ENCODE data around the gene OOSP3. TPM values are rescaled to one million over a fixed set of nuclear protein-coding genes. Genes with fewer than 3 reads are reported as not detected.

OOSP3 gene
- total RNA-seq, 1 experiment from 2014 or later = not detected

DNA sequence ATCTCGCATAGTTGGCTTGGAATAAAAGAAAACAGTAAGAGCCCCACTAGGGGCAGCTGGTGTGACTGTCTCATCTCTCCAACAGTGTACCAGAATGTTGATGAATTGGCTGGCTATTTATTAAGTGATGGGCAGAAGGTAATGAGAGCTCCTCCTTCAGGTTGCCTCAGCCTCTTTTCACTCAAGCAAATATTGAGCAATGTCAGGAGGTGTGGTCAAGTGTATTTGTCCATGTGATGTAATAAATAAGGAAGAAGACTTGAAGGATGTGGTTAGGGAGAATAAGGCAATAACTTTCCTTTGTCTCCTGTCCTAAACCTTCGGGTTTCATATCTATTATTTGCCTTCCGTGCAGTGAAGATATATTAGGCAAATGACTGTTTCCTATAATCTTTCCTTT, 12.2 kb upstream of the OOSP3 start, which contains the start of gene TCN1:
Gene TCN1 (minus strand): TSS at position 91 of the 400 bp plus-strand sequence. CDS start 17 bp downstream, at position 74.
- ATAC-seq (no peak), DNase-seq (ENCODE audit: low spot score) (no peak)
- Mint-ChIP-seq H3K27ac (no peak within 1 kb of the TSS), H3K4me1 (no peaks in the 10 kb centered on the region), H3K9me3 (peaks cover 25% of the 10 kb centered on the region), H3K4me3 (no peak within 1 kb of the TSS), H3K36me3 (peaks cover 11% of the 10 kb centered on the region; the same call in 1 of the 2 replicates), H3K27me3 (ENCODE audit: low read depth) (no peaks in the 10 kb centered on the region)
- no peak for TF ChIP-seq NR1H2 (CRISPR knock-in tag; IDR thresholded peaks at IDR 0.05)
- TF ChIP-seq ZNF396 (CRISPR knock-in tag; IDR thresholded peaks at IDR 0.05; ENCODE audit: borderline replicate concordance) = no peak
- TF ChIP-seq NFE2L1 (CRISPR knock-in tag; IDR thresholded peaks at IDR 0.05) = no peak
- no peak for TF ChIP-seq ZBTB21 (CRISPR knock-in tag; IDR thresholded peaks at IDR 0.05; ENCODE audit: borderline replicate concordance)
- CTCF ChIA-PET = no interaction called here
- POLR2A ChIA-PET = no interaction called here

DNA sequence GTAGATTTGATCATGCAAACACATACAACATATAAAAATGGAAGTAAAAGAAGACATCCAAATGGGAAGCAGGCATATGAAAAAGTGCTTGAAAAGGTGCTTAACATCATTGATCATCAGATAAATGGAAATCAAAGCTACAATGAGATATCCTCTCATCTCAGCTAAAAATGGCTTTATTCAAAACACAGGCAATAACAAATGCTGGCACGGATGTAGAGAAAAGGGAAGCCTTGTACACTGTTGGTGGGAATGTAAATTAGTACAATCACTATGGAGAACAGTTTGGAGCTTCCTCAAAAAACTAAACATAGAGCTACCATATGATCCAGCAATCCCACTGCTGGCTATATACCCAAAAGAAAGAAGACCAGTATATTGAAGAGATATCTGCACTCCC, 11.7 kb upstream of the OOSP3 start:
- POLR2A ChIA-PET = no interaction called here
- no peak for ATAC-seq
- no peak for DNase-seq (ENCODE audit: low spot score)
- TF ChIP-seq, protein P1, sequence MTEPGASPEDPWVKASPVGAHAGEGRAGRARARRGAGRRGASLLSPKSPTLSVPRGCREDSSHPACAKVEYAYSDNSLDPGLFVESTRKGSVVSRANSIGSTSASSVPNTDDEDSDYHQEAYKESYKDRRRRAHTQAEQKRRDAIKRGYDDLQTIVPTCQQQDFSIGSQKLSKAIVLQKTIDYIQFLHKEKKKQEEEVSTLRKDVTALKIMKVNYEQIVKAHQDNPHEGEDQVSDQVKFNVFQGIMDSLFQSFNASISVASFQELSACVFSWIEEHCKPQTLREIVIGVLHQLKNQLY (CRISPR knock-in tag; IDR thresholded peaks at IDR 0.05) = no peak
- TF ChIP-seq PRRX2 (CRISPR knock-in tag; IDR thresholded peaks at IDR 0.05) (no peak), RELA (CRISPR knock-in tag; IDR thresholded peaks at IDR 0.05; ENCODE audit: borderline replicate concordance) (no peak), GTF2I (CRISPR knock-in tag; conservative IDR thresholded peaks at IDR 0.05) (no peak), SOX15 (CRISPR knock-in tag; IDR thresholded peaks at IDR 0.05) (no peak), FOXP1 (CRISPR knock-in tag; IDR thresholded peaks at IDR 0.05; ENCODE audit: borderline replicate concordance) (no peak), SMAD3 (CRISPR knock-in tag; IDR thresholded peaks at IDR 0.05; ENCODE audit: borderline replicate concordance) (no peak), ZBTB21 (CRISPR knock-in tag; IDR thresholded peaks at IDR 0.05; ENCODE audit: borderline replicate concordance) (no peak), TP53 (CRISPR knock-in tag; IDR thresholded peaks at IDR 0.05) (no peak)
- TF ChIP-seq, protein P2, sequence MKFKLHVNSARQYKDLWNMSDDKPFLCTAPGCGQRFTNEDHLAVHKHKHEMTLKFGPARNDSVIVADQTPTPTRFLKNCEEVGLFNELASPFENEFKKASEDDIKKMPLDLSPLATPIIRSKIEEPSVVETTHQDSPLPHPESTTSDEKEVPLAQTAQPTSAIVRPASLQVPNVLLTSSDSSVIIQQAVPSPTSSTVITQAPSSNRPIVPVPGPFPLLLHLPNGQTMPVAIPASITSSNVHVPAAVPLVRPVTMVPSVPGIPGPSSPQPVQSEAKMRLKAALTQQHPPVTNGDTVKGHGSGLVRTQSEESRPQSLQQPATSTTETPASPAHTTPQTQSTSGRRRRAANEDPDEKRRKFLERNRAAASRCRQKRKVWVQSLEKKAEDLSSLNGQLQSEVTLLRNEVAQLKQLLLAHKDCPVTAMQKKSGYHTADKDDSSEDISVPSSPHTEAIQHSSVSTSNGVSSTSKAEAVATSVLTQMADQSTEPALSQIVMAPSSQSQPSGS (CRISPR knock-in tag; IDR thresholded peaks at IDR 0.05; ENCODE audit: borderline replicate concordance, low read depth) = no peak
- TF ChIP-seq, protein P3, sequence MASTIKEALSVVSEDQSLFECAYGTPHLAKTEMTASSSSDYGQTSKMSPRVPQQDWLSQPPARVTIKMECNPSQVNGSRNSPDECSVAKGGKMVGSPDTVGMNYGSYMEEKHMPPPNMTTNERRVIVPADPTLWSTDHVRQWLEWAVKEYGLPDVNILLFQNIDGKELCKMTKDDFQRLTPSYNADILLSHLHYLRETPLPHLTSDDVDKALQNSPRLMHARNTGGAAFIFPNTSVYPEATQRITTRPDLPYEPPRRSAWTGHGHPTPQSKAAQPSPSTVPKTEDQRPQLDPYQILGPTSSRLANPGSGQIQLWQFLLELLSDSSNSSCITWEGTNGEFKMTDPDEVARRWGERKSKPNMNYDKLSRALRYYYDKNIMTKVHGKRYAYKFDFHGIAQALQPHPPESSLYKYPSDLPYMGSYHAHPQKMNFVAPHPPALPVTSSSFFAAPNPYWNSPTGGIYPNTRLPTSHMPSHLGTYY (CRISPR knock-in tag; IDR thresholded peaks at IDR 0.05) = no peak
- TF ChIP-seq, protein P4, sequence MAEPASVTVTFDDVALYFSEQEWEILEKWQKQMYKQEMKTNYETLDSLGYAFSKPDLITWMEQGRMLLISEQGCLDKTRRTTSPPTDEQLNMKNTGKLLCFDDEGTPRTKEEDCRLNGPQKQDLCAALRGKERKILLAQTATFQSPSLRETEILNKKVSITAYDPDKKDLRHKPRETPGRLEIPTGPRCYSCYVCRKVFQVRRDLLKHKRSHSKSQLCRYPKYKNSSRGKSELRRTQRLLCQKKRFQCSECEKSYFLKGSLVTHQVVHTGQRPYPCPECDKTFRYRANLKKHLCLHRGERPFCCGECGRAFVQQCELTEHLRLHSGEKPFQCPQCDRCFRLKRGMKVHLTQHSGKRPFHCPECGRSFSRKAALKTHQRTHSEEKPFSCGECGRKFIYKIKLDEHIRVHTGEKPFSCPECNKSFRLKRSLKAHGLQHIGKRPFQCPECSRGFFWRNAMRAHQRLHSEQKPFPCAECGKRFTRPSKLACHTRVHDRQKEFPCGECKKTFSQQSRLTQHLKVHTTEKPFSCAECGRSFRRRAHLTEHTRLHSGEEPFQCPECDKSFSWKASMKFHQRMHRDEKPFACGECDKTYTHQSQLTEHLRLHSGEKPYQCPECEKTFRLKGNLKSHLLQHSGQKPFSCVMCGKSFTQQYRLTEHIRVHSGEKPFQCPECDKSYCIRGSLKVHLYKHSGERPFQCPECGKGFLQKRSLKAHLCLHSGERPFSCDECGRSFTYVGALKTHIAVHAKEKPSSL (CRISPR knock-in tag; conservative IDR thresholded peaks at IDR 0.05) = no peak
- TF ChIP-seq, protein P5, sequence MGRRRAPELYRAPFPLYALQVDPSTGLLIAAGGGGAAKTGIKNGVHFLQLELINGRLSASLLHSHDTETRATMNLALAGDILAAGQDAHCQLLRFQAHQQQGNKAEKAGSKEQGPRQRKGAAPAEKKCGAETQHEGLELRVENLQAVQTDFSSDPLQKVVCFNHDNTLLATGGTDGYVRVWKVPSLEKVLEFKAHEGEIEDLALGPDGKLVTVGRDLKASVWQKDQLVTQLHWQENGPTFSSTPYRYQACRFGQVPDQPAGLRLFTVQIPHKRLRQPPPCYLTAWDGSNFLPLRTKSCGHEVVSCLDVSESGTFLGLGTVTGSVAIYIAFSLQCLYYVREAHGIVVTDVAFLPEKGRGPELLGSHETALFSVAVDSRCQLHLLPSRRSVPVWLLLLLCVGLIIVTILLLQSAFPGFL (CRISPR knock-in tag; IDR thresholded peaks at IDR 0.05; ENCODE audit: borderline replicate concordance) = no peak
- TF ChIP-seq, protein P6, sequence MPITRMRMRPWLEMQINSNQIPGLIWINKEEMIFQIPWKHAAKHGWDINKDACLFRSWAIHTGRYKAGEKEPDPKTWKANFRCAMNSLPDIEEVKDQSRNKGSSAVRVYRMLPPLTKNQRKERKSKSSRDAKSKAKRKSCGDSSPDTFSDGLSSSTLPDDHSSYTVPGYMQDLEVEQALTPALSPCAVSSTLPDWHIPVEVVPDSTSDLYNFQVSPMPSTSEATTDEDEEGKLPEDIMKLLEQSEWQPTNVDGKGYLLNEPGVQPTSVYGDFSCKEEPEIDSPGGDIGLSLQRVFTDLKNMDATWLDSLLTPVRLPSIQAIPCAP (CRISPR knock-in tag; IDR thresholded peaks at IDR 0.05) = no peak
- no peaks in the 10 kb centered on the region for H3K4me1 Mint-ChIP-seq
- H3K27ac Mint-ChIP-seq = no peak overlapping the region
- peaks cover 30% of the 10 kb centered on the region for H3K9me3 Mint-ChIP-seq
- H3K36me3 Mint-ChIP-seq = peaks cover 11% of the 10 kb centered on the region; the same call in 1 of the 2 replicates
- CTCF ChIA-PET = no interaction called here
- H3K4me3 Mint-ChIP-seq = no peak overlapping the region
- no peaks in the 10 kb centered on the region for H3K27me3 Mint-ChIP-seq (ENCODE audit: low read depth)
